Panc1 (cell line): ENCODE measurements around the gene DLX3. TPM values are rescaled to one million over a fixed set of nuclear protein-coding genes. Genes with fewer than 3 reads are reported as not detected.

ENCODE experiments used
- ATAC-seq: fragments of 200-7000 bp; cut with Tn5 transposase; 2 replicates; pipeline ENCODE4 v1.9.1; 2020; ENCODE audit warnings: mild to moderate bottlenecking, moderate library complexity
- BruUV-seq: library from RNA; stranded (reverse); fragments of 400-500 nt; replicated peaks from 2 replicates; lab custom pipeline; 2021; lab: Mats Ljungman, UMichigan
- CTCF ChIA-PET: fragments of 300-600 bp; sonication (Branson Sonifier 250); formaldehyde crosslinking; loops from one replicate; lab custom pipeline; 2022; ENCODE audit warnings: antibody characterized with exemption; lab: Charles Lee
- POLR2A ChIA-PET: fragments of 300-600 bp; sonication (Branson Sonifier 250); formaldehyde crosslinking; loops from one replicate; lab custom pipeline; 2022; ENCODE audit warnings: antibody characterized with exemption; lab: Charles Lee
- DNase-seq: peaks from one replicate; pipeline ENCODE4 v3.0.0-alpha.2; 2010; ENCODE audit warnings: low read depth, low spot score
- H3K27ac ChIP-seq: 2 replicates; pipeline ENCODE4 v1.5.1; 2011; ENCODE audit warnings: mild to moderate bottlenecking, low read length, inconsistent platforms
- H3K27me3 ChIP-seq: fragments of 200-500 bp; sonication (Bioruptor generic); 2 replicates; pipeline ENCODE4 v1.6.0; 2014; ENCODE audit warnings: low read length, inconsistent platforms; ENCODE audit not compliant: control insufficient read depth, insufficient read depth
- H3K36me3 ChIP-seq: fragments of 200-500 bp; sonication (Bioruptor generic); 2 replicates; pipeline ENCODE4 v1.5.1; 2014; ENCODE audit warnings: inconsistent platforms, mild to moderate bottlenecking, low read length, moderate library complexity; ENCODE audit not compliant: control insufficient read depth, insufficient read depth
- H3K4me1 ChIP-seq: 2 replicates; pipeline ENCODE4 v1.5.1; 2011; ENCODE audit warnings: inconsistent platforms, mild to moderate bottlenecking, low read length, moderate library complexity; ENCODE audit not compliant: control insufficient read depth, insufficient read depth
- H3K4me3 ChIP-seq, 2 experiments: 2 replicates each; pipeline ENCODE4 v1.5.1; 2011 to 2012; ENCODE audit warnings: low read depth in 2 of 2, low read length in 2 of 2, mild to moderate bottlenecking in 2 of 2, inconsistent platforms in 1 of 2, moderate library complexity in 1 of 2
- H3K9me3 ChIP-seq: fragments of 200-500 bp; sonication (Bioruptor generic); 2 replicates; pipeline ENCODE4 v1.5.1; 2014; ENCODE audit warnings: low read depth, mild to moderate bottlenecking, inconsistent platforms, low read length, moderate library complexity; ENCODE audit not compliant: control insufficient read depth, insufficient read depth
- CTCF ChIP-seq: fragments of 450-650 bp; IDR thresholded peaks from 2 replicates; pipeline ENCODE4 v1.5.1; 2017; ENCODE audit warnings: mild to moderate bottlenecking
- POLR2AphosphoS5 ChIP-seq: IDR thresholded peaks from 2 replicates; pipeline ENCODE4 v1.6.1; 2012; ENCODE audit warnings: mild to moderate bottlenecking, low read depth, low read length, moderate library complexity
- SIN3A ChIP-seq: IDR thresholded peaks from 2 replicates; pipeline ENCODE4 v1.6.1; 2012; ENCODE audit warnings: low read depth, mild to moderate bottlenecking, low read length, moderate library complexity, borderline replicate concordance; ENCODE audit not compliant: insufficient read depth
- TCF7L2 ChIP-seq: IDR thresholded peaks from 2 replicates; pipeline ENCODE4 v1.6.1; 2011; ENCODE audit warnings: mild to moderate bottlenecking, low read depth, low read length, inconsistent platforms
- in situ Hi-C: cut with HindIII; loops from 2 replicates; pipeline ENCODE4 v1.10.0; 2016; ENCODE audit warnings: low sequenced_read_pairs, low pct_unique_long_range_greater_than_20kb
- intact Hi-C: fragments of 100-400 bp; cut with micrococcal nuclease; formaldehyde crosslinking; loops from one replicate; pipeline ENCODE4 v1.10.0; 2022; ENCODE audit not compliant: unreplicated experiment
- total RNA-seq: library from RNA; stranded (reverse); gene quantifications from one replicate; pipeline ENCODE4 v1.2.1, GENCODE V29; 2021; ENCODE audit not compliant: unreplicated experiment
- TF ChIP-seq, protein P1 (sequence below), 2 experiments: IDR thresholded peaks; 2 replicates each; pipeline ENCODE4 v1.6.1; 2011 to 2012; ENCODE audit warnings: low read depth in 2 of 2, control low read depth in 1 of 2, low read length in 1 of 2, mild to moderate bottlenecking in 1 of 2, moderate library complexity in 1 of 2; ENCODE audit not compliant: insufficient read depth in 1 of 2

The DLX3 gene
- total RNA-seq, 1 experiment from 2014 or later = 2.9 TPM

DNA sequence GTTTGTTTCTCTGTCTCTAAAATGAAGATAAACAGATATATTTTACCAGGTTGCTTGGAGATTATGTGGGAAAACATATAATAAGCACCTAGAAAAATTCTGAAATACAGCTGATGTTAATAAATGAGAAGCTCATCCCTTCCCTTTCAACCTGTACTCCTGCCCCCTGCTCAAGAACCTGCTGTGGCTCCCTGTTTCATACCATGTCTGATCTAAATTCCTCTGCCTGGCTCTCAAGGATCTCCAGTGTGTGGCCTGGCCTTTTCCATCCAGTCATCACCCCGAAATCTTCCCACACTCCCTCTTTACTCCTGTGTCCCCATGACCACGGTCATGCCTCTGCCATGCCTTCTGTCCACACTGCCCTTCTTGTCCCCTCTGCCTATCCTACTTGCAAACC, 45.4 kb downstream of the DLX3 start:
- Histone ChIP-seq H3K4me3 (no peak overlapping the region), H3K4me1 (peaks cover 4% of the 10 kb centered on the region; the same call in 1 of the 2 replicates), H3K36me3 (no peaks in the 10 kb centered on the region), H3K27me3 (no peaks in the 10 kb centered on the region; the same call in 1 of the 2 replicates), H3K27ac (no peak overlapping the region), H3K9me3 (no peaks in the 10 kb centered on the region)
- in situ Hi-C loops (no loop called here), intact Hi-C loops (no loop called here)
- TF ChIP-seq TCF7L2 (no peak), SIN3A (no peak), CTCF (no peak), POLR2AphosphoS5 (no peak)
- TF ChIP-seq, protein P1, sequence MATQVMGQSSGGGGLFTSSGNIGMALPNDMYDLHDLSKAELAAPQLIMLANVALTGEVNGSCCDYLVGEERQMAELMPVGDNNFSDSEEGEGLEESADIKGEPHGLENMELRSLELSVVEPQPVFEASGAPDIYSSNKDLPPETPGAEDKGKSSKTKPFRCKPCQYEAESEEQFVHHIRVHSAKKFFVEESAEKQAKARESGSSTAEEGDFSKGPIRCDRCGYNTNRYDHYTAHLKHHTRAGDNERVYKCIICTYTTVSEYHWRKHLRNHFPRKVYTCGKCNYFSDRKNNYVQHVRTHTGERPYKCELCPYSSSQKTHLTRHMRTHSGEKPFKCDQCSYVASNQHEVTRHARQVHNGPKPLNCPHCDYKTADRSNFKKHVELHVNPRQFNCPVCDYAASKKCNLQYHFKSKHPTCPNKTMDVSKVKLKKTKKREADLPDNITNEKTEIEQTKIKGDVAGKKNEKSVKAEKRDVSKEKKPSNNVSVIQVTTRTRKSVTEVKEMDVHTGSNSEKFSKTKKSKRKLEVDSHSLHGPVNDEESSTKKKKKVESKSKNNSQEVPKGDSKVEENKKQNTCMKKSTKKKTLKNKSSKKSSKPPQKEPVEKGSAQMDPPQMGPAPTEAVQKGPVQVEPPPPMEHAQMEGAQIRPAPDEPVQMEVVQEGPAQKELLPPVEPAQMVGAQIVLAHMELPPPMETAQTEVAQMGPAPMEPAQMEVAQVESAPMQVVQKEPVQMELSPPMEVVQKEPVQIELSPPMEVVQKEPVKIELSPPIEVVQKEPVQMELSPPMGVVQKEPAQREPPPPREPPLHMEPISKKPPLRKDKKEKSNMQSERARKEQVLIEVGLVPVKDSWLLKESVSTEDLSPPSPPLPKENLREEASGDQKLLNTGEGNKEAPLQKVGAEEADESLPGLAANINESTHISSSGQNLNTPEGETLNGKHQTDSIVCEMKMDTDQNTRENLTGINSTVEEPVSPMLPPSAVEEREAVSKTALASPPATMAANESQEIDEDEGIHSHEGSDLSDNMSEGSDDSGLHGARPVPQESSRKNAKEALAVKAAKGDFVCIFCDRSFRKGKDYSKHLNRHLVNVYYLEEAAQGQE (IDR thresholded peaks at IDR 0.05; ENCODE audit: insufficient read depth in 1 of 2, low read depth in 2 of 2, low read length in 1 of 2) = no peak
- DNase-seq (no peak), ATAC-seq (no peak)
- BruUV-seq = no TSS peak
- ChIA-PET CTCF (interaction anchor here (0.6 kb wide), 2 partner anchors 16 to 39 kb away, joined by 4 to 5 read pairs; no protein-coding TSS in a partner anchor), POLR2A (interaction anchor here (0.6 kb wide), 1 partner anchor 128 kb away, joined by 7 read pairs; no protein-coding TSS in a partner anchor)

GRCh38 chr17:49946964-49947584, 48.0 kb downstream of the DLX3 start:
- no peak; the same call in 1 of the 2 replicates for ATAC-seq

More at GRCh38 chr17:49946964-49947584, 48.0 kb downstream of the DLX3 start:
- Histone ChIP-seq H3K27me3 (no peaks in the 10 kb centered on the region; the same call in 1 of the 2 replicates), H3K9me3 (no peaks in the 10 kb centered on the region), H3K4me1 (no peaks in the 10 kb centered on the region), H3K27ac (no peak overlapping the region), H3K4me3 (no peak overlapping the region), H3K36me3 (no peaks in the 10 kb centered on the region)
- no peak for TF ChIP-seq SIN3A
- TF ChIP-seq TCF7L2 = no peak
- no peak for TF ChIP-seq POLR2AphosphoS5
- TF ChIP-seq, protein P1 (IDR thresholded peaks at IDR 0.05; ENCODE audit: insufficient read depth in 1 of 2, low read depth in 2 of 2, low read length in 1 of 2) = no peak
- TF ChIP-seq CTCF = no peak
- ChIA-PET POLR2A (no interaction called here), CTCF (no interaction called here)
- BruUV-seq = no TSS peak
- in situ Hi-C loops (no loop called here), intact Hi-C loops (no loop called here)
- DNase-seq = no peak
